Rectal smooth muscle tissue (tissue), 1 donor: ENCODE results near the gene WASHC4.

ENCODE experiments used
- H3K27ac ChIP-seq: one replicate; pipeline ENCODE4 v1.7.0; 2013; ENCODE audit warnings: low read depth, low read length, inconsistent platforms
- H3K27me3 ChIP-seq: one replicate; pipeline ENCODE4 v1.7.0; 2013; ENCODE audit warnings: low read length; ENCODE audit not compliant: control insufficient read depth, insufficient read depth
- H3K36me3 ChIP-seq: one replicate; pipeline ENCODE4 v1.7.0; 2013; ENCODE audit warnings: low read length; ENCODE audit not compliant: control insufficient read depth, insufficient read depth
- H3K4me1 ChIP-seq: one replicate; pipeline ENCODE4 v1.7.0; 2013; ENCODE audit warnings: low read length; ENCODE audit not compliant: control insufficient read depth, insufficient read depth
- H3K4me3 ChIP-seq: one replicate; pipeline ENCODE4 v1.7.0; 2013; ENCODE audit warnings: low read length
- H3K9ac ChIP-seq: one replicate; pipeline ENCODE4 v1.7.0; 2013; ENCODE audit warnings: low read length

Gene WASHC4

GRCh38 chr12:105102673-105103072, 4.9 kb upstream of the WASHC4 start:
- H3K9ac ChIP-seq: no peak overlapping the region
- no peaks in the 10 kb centered on the region for H3K27me3 ChIP-seq
- no peaks in the 10 kb centered on the region for H3K4me1 ChIP-seq
- H3K36me3 ChIP-seq: no peaks in the 10 kb centered on the region
- no peak overlapping the region for H3K4me3 ChIP-seq
- H3K27ac ChIP-seq: no peak overlapping the region

- Histone ChIP-seq H3K27ac (no peak overlapping the region), H3K4me1 (peaks cover 8% of the 10 kb centered on the region), H3K4me3 (no peak overlapping the region), H3K9ac (no peak overlapping the region), H3K36me3 (no peaks in the 10 kb centered on the region), H3K27me3 (no peaks in the 10 kb centered on the region)
Observed at GRCh38 chr12:105104762-105105161, 2.8 kb upstream of the WASHC4 start.

GRCh38 chr12:105106621-105107020, 910 bp upstream of the WASHC4 start:
- Histone ChIP-seq H3K4me3 (peak overlapping the region; percentile 66), H3K27me3 (no peaks in the 10 kb centered on the region), H3K9ac (no peak overlapping the region), H3K4me1 (peaks cover 8% of the 10 kb centered on the region), H3K27ac (no peak overlapping the region), H3K36me3 (no peaks in the 10 kb centered on the region)

- H3K27ac ChIP-seq: peak overlapping the region; percentile 84
- H3K4me3 ChIP-seq: peak overlapping the region; percentile 66
- H3K9ac ChIP-seq: peak overlapping the region; percentile 35
Observed at GRCh38 chr12:105107171-105107493, 399 bp upstream of the WASHC4 start.

GRCh38 chr12:105109465-105110212, 2.1 kb downstream of the WASHC4 start:
- H3K27ac ChIP-seq: no peak overlapping the region
- peaks cover 11% of the 10 kb centered on the region for H3K4me1 ChIP-seq
- H3K4me3 ChIP-seq: peak overlapping the region; percentile 52
- peaks cover 7% of the 10 kb centered on the region for H3K36me3 ChIP-seq
- no peak overlapping the region for H3K9ac ChIP-seq
- H3K27me3 ChIP-seq: no peaks in the 10 kb centered on the region

More at GRCh38 chr12:105107171-105107493, 399 bp upstream of the WASHC4 start:
- Histone ChIP-seq H3K36me3 (peaks cover 3% of the 10 kb centered on the region), H3K27me3 (no peaks in the 10 kb centered on the region), H3K4me1 (peaks cover 11% of the 10 kb centered on the region)

- H3K9ac ChIP-seq: no peak overlapping the region
Observed at GRCh38 chr12:105110851-105111250, 3.3 kb downstream of the WASHC4 start.

GRCh38 chr12:105113094-105113493, 5.6 kb downstream of the WASHC4 start:
- H3K27me3 ChIP-seq: no peaks in the 10 kb centered on the region
- no peak overlapping the region for H3K27ac ChIP-seq
- H3K9ac ChIP-seq: no peak overlapping the region
- peaks cover 11% of the 10 kb centered on the region for H3K4me1 ChIP-seq
- no peak overlapping the region for H3K4me3 ChIP-seq
- H3K36me3 ChIP-seq: peaks cover 17% of the 10 kb centered on the region

More at GRCh38 chr12:105110851-105111250, 3.3 kb downstream of the WASHC4 start:
- H3K4me1 ChIP-seq: peaks cover 11% of the 10 kb centered on the region
- H3K36me3 ChIP-seq: peaks cover 11% of the 10 kb centered on the region
- H3K4me3 ChIP-seq: no peak overlapping the region
- H3K27me3 ChIP-seq: no peaks in the 10 kb centered on the region
- no peak overlapping the region for H3K27ac ChIP-seq

GRCh38 chr12:105116969-105117368, 9.4 kb downstream of the WASHC4 start:
- no peak overlapping the region for H3K9ac ChIP-seq
- peaks cover 2% of the 10 kb centered on the region for H3K4me1 ChIP-seq
- H3K36me3 ChIP-seq: peaks cover 32% of the 10 kb centered on the region
- H3K27me3 ChIP-seq: no peaks in the 10 kb centered on the region
- no peak overlapping the region for H3K4me3 ChIP-seq
- no peak overlapping the region for H3K27ac ChIP-seq

- Histone ChIP-seq H3K4me3 (no peak overlapping the region), H3K27ac (no peak overlapping the region), H3K4me1 (no peaks in the 10 kb centered on the region), H3K36me3 (peaks cover 34% of the 10 kb centered on the region), H3K27me3 (no peaks in the 10 kb centered on the region), H3K9ac (no peak overlapping the region)
Observed at GRCh38 chr12:105120551-105120950, 13.0 kb downstream of the WASHC4 start.

GRCh38 chr12:105138248-105138647, 30.7 kb downstream of the WASHC4 start:
- no peak overlapping the region for H3K4me3 ChIP-seq
- H3K27me3 ChIP-seq: no peaks in the 10 kb centered on the region
- H3K4me1 ChIP-seq: no peaks in the 10 kb centered on the region
- peaks cover 9% of the 10 kb centered on the region for H3K36me3 ChIP-seq
- no peak overlapping the region for H3K9ac ChIP-seq
- no peak overlapping the region for H3K27ac ChIP-seq

GRCh38 chr12:105141320-105141922, 33.9 kb downstream of the WASHC4 start:
- Histone ChIP-seq H3K27me3 (no peaks in the 10 kb centered on the region), H3K4me1 (no peaks in the 10 kb centered on the region), H3K36me3 (peaks cover 7% of the 10 kb centered on the region), H3K27ac (no peak overlapping the region), H3K4me3 (no peak overlapping the region), H3K9ac (no peak overlapping the region)

- Histone ChIP-seq H3K27ac (no peak overlapping the region), H3K4me1 (no peaks in the 10 kb centered on the region), H3K27me3 (no peaks in the 10 kb centered on the region), H3K9ac (no peak overlapping the region), H3K4me3 (no peak overlapping the region), H3K36me3 (peaks cover 7% of the 10 kb centered on the region)
Observed at GRCh38 chr12:105142259-105142658, 34.7 kb downstream of the WASHC4 start.

- Histone ChIP-seq H3K27me3 (no peaks in the 10 kb centered on the region), H3K4me1 (no peaks in the 10 kb centered on the region), H3K36me3 (peaks cover 17% of the 10 kb centered on the region), H3K4me3 (no peak overlapping the region), H3K9ac (no peak overlapping the region), H3K27ac (no peak overlapping the region)
Observed at GRCh38 chr12:105156260-105156659, 48.7 kb downstream of the WASHC4 start.
